ENCODE measurements around the gene HEY2. TPM values are rescaled to one million over a fixed set of nuclear protein-coding genes. Genes with fewer than 3 reads are reported as not detected.

The HEY2 gene
- total and polyA plus RNA-seq, 2 donors (not counting 3 experiments of a cell fraction or from before 2014, with no cell fraction given): 0.07 TPM; not detected in 1

- H2AFZ ChIP-seq (ENCODE audit: low read depth, low read length): no peak overlapping the region
- H3K4me3 ChIP-seq (replicated peaks in 1 of 3; ENCODE audit: insufficient read depth in 1 of 3, low read depth in 1 of 3, low read length in 3 of 3): no peak overlapping the region
- FAIRE-seq: no peak
- BruUV-seq (replicated peaks): no TSS peak
- H3K9me1 ChIP-seq (replicated peaks; ENCODE audit: control insufficient read depth, extremely low read depth, insufficient read depth, low read length): no peaks in the 10 kb centered on the region
- no peaks in the 10 kb centered on the region for H3K9me3 ChIP-seq (replicated peaks; ENCODE audit: control insufficient read depth, insufficient read depth, low read length)
- no peak for TF ChIP-seq POLR2A (IDR thresholded peaks at IDR 0.05; ENCODE audit: low read depth, low read length)
- TF ChIP-seq GATA2 (IDR thresholded peaks at IDR 0.05; ENCODE audit: insufficient read depth, insufficient read length, low read depth, low read length): no peak
- TF ChIP-seq FOS (IDR thresholded peaks at IDR 0.05; ENCODE audit: borderline replicate concordance, insufficient read depth, low read length): no peak
- no peak for TF ChIP-seq MYC (IDR thresholded peaks at IDR 0.05; ENCODE audit: low read depth, low read length)
- no peak for TF ChIP-seq POLR2AphosphoS5 (IDR thresholded peaks at IDR 0.05; ENCODE audit: insufficient read depth, low read depth, low read length)
- TF ChIP-seq JUN (IDR thresholded peaks at IDR 0.05; ENCODE audit: borderline replicate concordance, insufficient read depth, insufficient read length, low read depth): no peak
- TF ChIP-seq MAX (IDR thresholded peaks at IDR 0.05; ENCODE audit: insufficient read depth, insufficient read length): no peak
- no peak for TF ChIP-seq CTCF (IDR thresholded peaks at IDR 0.05; ENCODE audit: extremely low read depth in 1 of 2, insufficient read depth in 1 of 2, low read depth in 1 of 2, low read length in 2 of 2)
- no peak for TF ChIP-seq EZH2 (IDR thresholded peaks at IDR 0.05; ENCODE audit: borderline replicate concordance, low read depth, low read length, severe bottlenecking)
- ChIA-PET CTCF (interaction anchor here (0.6 kb wide), 1 partner anchor 485 kb away, joined by 3 read pairs; no protein-coding TSS in a partner anchor), POLR2A (no interaction called here)
- DNase-seq (ENCODE audit: low read depth, low spot score): no peak
- H3K27me3 ChIP-seq (ENCODE audit: control insufficient read depth in 2 of 2, insufficient read depth in 2 of 2, low read length in 2 of 2): no peaks in the 10 kb centered on the region
- peaks cover 41% of the 10 kb centered on the region for H3K4me1 ChIP-seq (ENCODE audit: control insufficient read depth, extremely low read depth, insufficient read depth, low read length)
- peaks cover 0 to 1% of the 10 kb centered on the region in 2 experiments for H3K36me3 ChIP-seq (ENCODE audit: control insufficient read depth in 2 of 2, extremely low read depth in 1 of 2, insufficient read depth in 2 of 2, low read length in 2 of 2)
- H3K27ac ChIP-seq (ENCODE audit: insufficient read depth, low read depth, low read length): no peak overlapping the region
- no peak overlapping the region for H3K9ac ChIP-seq (replicated peaks; ENCODE audit: extremely low read depth, insufficient read depth, low read length)
- H3K79me2 ChIP-seq (ENCODE audit: control insufficient read depth, insufficient read depth, low read length): peaks cover 75% of the 10 kb centered on the region
- no peaks in the 10 kb centered on the region for H4K20me1 ChIP-seq (replicated peaks; ENCODE audit: control insufficient read depth, extremely low read depth, insufficient read depth, low read length)
- H3K4me2 ChIP-seq (ENCODE audit: insufficient read depth, low read length): no peak overlapping the region
- dilution Hi-C loops (cut with MboI; ENCODE audit: extremely low pct_ligation_motif_present, low sequenced_read_pairs) (no loop called here), intact Hi-C loops (cut with micrococcal nuclease) (no loop called here)
Measured at GRCh38 chr6:125797120-125797885, 47.9 kb downstream of the HEY2 start.

All from endothelial cell of umbilical vein (primary cell).